Glutamatergic neuron (in vitro differentiated cells): Measurements from ENCODE around the gene NAV2. TPM values are rescaled to one million over a fixed set of nuclear protein-coding genes. Genes with fewer than 3 reads are reported as not detected.

ENCODE experiments used
- DNase-seq: peaks from one replicate; pipeline ENCODE4 v3.0.0; 2022
- H3K27ac Mint-ChIP-seq: one replicate; pipeline ENCODE4 v1.8.0; 2020; ENCODE audit warnings: mild to moderate bottlenecking, mixed read lengths, inconsistent platforms; ENCODE audit not compliant: unreplicated experiment
- H3K27me3 Mint-ChIP-seq: one replicate; pipeline ENCODE4 v1.8.0; 2020; ENCODE audit warnings: mild to moderate bottlenecking, moderate library complexity, mixed read lengths, inconsistent platforms; ENCODE audit not compliant: unreplicated experiment
- H3K36me3 Mint-ChIP-seq: one replicate; pipeline ENCODE4 v1.8.0; 2020; ENCODE audit warnings: mild to moderate bottlenecking, mixed read lengths, inconsistent platforms; ENCODE audit not compliant: unreplicated experiment
- H3K4me1 Mint-ChIP-seq: one replicate; pipeline ENCODE4 v1.8.0; 2020; ENCODE audit warnings: mild to moderate bottlenecking, low read depth, mixed read lengths, inconsistent platforms; ENCODE audit not compliant: unreplicated experiment
- H3K4me3 Mint-ChIP-seq: one replicate; pipeline ENCODE4 v1.8.0; 2020; ENCODE audit warnings: mild to moderate bottlenecking, mixed read lengths, inconsistent platforms; ENCODE audit not compliant: unreplicated experiment
- H3K9me3 Mint-ChIP-seq: one replicate; pipeline ENCODE4 v1.8.0; 2020; ENCODE audit warnings: mild to moderate bottlenecking, moderate library complexity, mixed read lengths, inconsistent platforms; ENCODE audit not compliant: unreplicated experiment
- CTCF ChIP-seq: fragments of 200-600 bp; sonication (generic); IDR thresholded peaks from one replicate; pipeline ENCODE4 v1.5.0; 2021; ENCODE audit not compliant: partially characterized antibody, unreplicated experiment
- total RNA-seq: library from RNA; stranded (reverse); fragmentation: NEBNext Ultra II Directional; extraction: Animal tissue kit (Norgen Biotek cat#: 25700); gene quantifications from one replicate; pipeline ENCODE4 v1.2.1, GENCODE V29; 2021; ENCODE audit not compliant: unreplicated experiment

NAV2 gene
- total RNA-seq, 1 donor from 2014 or later: 117 TPM

GRCh38 chr11:19812710-19813109, 100.1 kb downstream of the NAV2 start:
- Mint-ChIP-seq H3K9me3 (peaks cover 4% of the 10 kb centered on the region), H3K27ac (no peak overlapping the region), H3K4me1 (peaks cover 37% of the 10 kb centered on the region), H3K36me3 (no peaks in the 10 kb centered on the region), H3K27me3 (peaks cover 10% of the 10 kb centered on the region), H3K4me3 (no peak overlapping the region)
- TF ChIP-seq CTCF: no peak
- no peak for DNase-seq

GRCh38 chr11:19813158-19813879, 100.7 kb downstream of the NAV2 start:
- DNase-seq: no peak
- Mint-ChIP-seq H3K27me3 (peaks cover 8% of the 10 kb centered on the region), H3K4me3 (no peak overlapping the region), H3K36me3 (no peaks in the 10 kb centered on the region), H3K27ac (no peak overlapping the region), H3K4me1 (peaks cover 32% of the 10 kb centered on the region), H3K9me3 (peaks cover 4% of the 10 kb centered on the region)
- TF ChIP-seq CTCF: no peak

- no peak for DNase-seq
- no peak overlapping the region for H3K4me3 Mint-ChIP-seq
- no peak for TF ChIP-seq CTCF
- peaks cover 11% of the 10 kb centered on the region for H3K27me3 Mint-ChIP-seq
- H3K36me3 Mint-ChIP-seq: no peaks in the 10 kb centered on the region
- peaks cover 8% of the 10 kb centered on the region for H3K9me3 Mint-ChIP-seq
- peaks cover 40% of the 10 kb centered on the region for H3K4me1 Mint-ChIP-seq
- no peak overlapping the region for H3K27ac Mint-ChIP-seq
These were observed 101.8 kb downstream of the NAV2 start for GRCh38 chr11:19814421-19814820.

GRCh38 chr11:19816040-19816439, 103.4 kb downstream of the NAV2 start:
- Mint-ChIP-seq H3K4me1 (peaks cover 43% of the 10 kb centered on the region), H3K27me3 (peaks cover 11% of the 10 kb centered on the region), H3K9me3 (peaks cover 9% of the 10 kb centered on the region), H3K4me3 (no peak overlapping the region), H3K27ac (no peak overlapping the region), H3K36me3 (no peaks in the 10 kb centered on the region)
- no peak for TF ChIP-seq CTCF
- DNase-seq: no peak

- no peak for TF ChIP-seq CTCF
- no peak for DNase-seq
- H3K27me3 Mint-ChIP-seq: peaks cover 10% of the 10 kb centered on the region
- H3K27ac Mint-ChIP-seq: no peak overlapping the region
- H3K4me3 Mint-ChIP-seq: no peak overlapping the region
- H3K36me3 Mint-ChIP-seq: no peaks in the 10 kb centered on the region
- H3K4me1 Mint-ChIP-seq: peaks cover 38% of the 10 kb centered on the region
- peaks cover 13% of the 10 kb centered on the region for H3K9me3 Mint-ChIP-seq
These were observed 104.2 kb downstream of the NAV2 start for GRCh38 chr11:19816817-19817216.
